GM19025 (cell line): ENCODE data around the gene ARSA.
"Not testable (repeated sequence)": the region's sequence is repeated elsewhere in the genome, so short reads cannot be mapped to it uniquely, and the experiment has no call there.

ENCODE experiments used
- ATAC-seq: cut with Tn5 transposase; IDR thresholded peaks from one replicate; pipeline ENCODE4 v1.9.1; 2021; ENCODE audit warnings: mild to moderate bottlenecking, low read depth, moderate library complexity; ENCODE audit not compliant: unreplicated experiment

The ARSA gene

GRCh38 chr22:50624347-50625130, 3.4 kb downstream of the ARSA start:
- no peak for ATAC-seq

DNA sequence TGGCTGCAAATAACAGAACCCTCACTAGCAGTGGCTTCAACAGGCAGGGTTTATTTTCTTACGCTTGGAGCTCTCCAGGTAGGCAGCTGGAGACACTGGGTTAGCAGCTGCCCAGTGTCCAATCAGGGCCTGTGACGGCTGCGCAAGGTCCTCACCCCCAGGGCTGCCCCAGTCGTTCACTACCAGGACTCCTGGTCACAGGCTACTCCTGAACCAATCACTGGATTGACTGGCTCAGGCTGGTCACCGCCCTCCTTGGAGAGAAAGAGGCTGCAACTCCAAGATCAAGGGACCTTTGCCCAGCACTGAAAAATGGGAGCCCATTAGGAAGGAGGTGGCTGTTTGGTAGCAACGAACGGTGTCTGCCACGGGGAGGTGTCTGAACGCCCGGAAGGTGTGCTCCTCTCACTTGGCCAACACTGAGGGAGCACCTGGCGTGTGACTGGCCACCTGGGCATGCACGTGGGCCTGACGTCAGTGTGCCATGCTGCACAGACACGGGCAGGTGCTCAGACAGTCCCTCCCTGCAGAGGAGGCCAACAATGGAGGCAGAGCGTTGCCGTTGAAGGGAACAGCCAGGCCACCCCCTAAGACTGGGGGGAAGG, 5.1 kb downstream of the ARSA start:
- no peak for ATAC-seq

DNA sequence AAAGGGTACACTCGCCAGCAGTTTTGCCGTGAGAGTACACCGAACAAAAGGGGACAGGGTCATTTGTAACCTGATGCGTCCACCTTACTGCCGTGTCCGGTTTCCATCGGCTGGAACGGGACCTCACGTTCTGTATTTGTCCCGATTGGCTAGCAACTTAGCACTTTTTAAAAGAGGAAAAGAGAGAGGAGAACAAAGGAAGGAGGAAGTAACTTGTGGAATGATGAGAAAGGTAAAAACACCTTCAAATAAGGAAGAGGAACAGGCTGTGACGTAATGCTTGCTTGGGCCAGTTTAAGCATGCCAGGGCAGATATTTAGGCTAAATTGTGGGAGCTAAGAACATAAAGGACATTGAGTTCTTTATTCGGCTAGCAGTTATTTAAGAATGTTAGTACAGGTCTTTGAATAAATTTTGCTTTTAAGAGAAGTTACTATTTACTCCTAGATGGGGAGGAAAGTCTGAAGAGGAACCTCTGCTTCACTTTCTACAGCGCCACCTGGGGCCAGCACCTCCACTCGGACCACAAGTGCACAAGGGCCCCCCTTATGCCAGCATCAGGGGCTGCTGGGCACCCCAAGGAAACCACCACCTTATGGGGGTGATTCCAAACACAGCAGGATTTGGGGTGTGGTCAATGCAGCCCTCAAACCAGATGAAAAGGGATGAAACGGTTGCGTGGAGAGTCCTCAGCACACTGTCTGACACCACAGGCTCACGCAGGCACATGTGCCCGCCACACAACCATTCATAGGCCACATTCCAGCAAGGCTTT, 5.8 kb downstream of the ARSA start:
- no peak for ATAC-seq

DNA sequence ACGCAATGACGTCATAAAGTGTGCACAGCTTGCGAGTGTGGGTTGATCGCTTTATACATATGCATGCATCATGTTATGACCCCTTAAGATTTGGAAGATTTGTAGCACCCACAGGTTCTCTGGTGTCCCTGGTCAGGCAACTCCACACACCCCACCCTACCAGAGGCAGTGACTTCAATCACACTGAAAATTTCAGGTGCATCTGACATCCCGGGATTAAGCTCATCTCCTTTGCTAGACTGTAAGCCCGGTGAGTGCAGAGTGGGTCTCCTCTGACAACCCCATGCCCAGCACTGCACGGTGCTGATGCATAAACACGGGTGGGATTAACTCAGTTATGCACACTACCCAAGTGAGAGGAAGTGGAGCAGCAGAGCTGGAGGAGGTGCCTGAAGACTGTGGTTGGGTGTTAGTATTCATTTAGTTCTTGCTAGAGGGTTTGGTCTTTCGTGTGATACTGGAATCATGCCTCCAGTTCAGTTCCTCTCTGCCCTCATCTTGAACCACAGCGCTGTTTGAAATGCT, 6.5 kb downstream of the ARSA start:
- peak; percentile 44 for ATAC-seq

DNA sequence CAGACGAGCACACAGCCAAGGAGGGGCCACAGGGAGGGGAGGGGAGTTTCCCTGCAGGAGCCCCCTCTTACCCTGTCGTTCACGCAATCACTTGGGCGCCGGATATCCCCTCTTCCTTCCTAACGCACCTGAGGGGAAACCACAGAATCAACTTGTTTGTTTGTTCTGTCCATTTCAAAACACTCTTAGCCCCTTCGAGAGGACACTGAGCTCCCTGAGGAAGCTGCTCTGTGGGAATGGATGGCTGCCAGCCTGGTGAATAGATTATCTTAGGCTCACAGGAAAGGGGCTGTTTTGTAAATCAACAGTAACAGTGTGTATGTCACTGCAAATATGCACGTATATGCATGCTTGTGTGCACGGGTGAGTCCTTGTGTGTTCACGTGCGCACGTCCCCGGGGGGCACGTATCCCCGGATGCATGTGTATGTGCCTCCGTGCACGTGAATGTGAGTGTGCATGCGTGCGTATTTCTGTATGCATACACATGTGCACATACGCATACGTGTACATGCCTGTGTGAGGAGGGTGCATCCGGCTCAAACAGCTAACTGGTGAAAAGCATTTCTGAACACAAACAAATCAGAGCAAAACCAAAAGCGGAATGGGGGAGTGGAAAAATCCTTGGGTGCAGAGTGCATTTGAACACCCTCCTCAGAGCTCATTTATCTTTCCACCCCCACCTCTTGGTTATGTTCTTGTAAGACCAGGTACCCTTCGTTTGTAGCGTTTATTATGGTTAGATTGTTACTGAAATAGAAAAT, 7.2 kb downstream of the ARSA start:
- peak; percentile 39 for ATAC-seq

DNA sequence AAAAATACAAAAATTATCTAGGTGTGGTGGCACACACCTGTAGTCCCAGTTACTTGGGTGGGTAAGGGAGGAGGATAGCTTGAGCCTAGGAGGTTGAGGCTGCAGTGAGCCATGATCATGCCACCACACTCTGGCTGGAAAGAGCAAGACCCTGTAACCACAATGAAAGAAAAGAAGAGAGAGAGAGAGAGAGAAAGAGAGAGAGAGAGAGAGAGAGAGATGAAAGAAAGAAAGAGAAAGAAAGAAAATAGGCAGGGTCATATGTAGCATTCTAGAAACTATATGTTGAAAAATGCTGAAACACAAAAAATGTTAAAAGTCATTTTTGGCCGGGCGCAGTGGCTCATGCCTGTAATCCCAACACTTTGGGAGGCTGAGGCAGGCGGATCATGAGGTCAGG, 13.7 kb downstream of the ARSA start:
- not testable (repeated sequence) for ATAC-seq

GRCh38 chr22:50613291-50613981, 14.5 kb downstream of the ARSA start:
- no peak for ATAC-seq

DNA sequence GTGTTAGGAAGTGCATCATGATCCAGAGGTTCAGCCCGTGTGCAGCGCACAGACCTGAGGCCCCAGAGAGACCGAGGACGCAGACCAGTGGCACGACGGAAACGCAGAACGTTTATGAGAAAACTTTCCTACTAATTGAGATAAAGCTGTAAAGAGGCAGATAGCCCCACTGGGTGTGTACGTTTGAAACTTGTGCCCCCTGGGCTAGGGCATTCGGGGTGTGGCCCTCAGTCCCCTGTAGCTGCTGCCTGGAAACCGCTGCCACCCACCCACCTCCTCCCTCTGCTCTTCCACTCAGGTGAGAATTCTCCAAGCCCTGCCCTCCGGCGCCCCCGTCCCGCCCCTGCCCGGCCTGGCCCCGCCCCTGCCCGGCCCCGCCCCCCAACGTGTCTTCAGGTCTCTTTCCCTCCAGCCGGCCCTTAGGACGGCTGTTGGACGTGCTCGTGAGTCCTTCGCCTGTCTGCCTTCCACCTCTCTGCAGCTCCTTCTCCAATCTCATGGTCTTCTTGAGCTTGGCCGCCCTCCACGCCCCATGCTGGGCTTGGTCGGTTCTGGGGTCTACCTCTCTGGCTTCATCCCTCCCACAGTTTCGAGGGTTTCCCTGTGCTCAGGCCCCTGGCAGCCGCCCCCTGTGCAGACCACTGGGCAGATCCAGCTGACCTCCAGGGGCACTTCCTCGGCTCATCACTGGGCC, 15.3 kb downstream of the ARSA start:
- no peak for ATAC-seq

GRCh38 chr22:50612168-50612527, 15.8 kb downstream of the ARSA start:
- no peak for ATAC-seq

GRCh38 chr22:50611341-50612060, 16.5 kb downstream of the ARSA start:
- no peak for ATAC-seq

DNA sequence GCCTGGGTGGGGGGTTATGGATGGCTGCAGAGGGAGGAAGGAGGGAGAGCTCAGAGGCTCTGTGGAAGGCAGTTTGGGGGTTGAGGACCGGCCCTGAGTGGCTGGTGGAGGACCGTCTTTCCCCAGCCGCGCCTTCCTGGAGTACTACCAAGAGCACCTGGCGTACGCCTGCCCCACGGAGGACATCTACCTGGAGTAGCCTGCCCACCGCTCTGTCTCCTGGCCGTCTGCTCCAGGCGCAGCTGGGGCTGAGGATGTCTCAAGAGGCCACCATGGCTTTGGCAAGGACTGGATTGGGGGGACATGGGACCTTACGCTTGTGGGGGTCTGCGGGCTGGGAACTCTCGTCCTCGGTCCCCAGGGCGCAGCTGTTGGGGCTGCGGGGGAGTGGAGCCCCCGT, 17.4 kb downstream of the ARSA start:
- ATAC-seq: no peak

GRCh38 chr22:50610041-50610451, 17.9 kb downstream of the ARSA start:
- ATAC-seq: no peak

DNA sequence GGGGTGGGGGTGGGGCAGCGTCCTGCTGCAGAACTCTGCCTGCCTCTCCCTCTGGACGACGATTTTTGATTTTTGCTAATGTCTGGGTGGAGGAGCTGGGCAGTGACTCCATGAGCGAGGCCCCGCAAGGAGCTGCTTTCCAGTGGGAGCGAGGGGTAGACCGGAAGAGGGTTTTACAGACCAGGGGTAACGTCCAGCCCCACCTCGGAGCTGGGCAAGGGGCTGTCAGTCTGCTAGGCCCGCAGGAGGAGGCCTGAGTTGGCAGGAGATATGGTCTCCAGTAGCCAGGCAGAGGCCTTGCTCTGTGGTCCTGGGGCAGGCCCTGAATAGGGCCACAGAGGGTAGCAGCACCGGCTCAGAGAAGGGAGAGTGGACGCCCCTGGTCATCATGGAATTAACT, 18.4 kb downstream of the ARSA start:
- no peak for ATAC-seq

GRCh38 chr22:50608996-50609395, 19.0 kb downstream of the ARSA start:
- no peak for ATAC-seq

DNA sequence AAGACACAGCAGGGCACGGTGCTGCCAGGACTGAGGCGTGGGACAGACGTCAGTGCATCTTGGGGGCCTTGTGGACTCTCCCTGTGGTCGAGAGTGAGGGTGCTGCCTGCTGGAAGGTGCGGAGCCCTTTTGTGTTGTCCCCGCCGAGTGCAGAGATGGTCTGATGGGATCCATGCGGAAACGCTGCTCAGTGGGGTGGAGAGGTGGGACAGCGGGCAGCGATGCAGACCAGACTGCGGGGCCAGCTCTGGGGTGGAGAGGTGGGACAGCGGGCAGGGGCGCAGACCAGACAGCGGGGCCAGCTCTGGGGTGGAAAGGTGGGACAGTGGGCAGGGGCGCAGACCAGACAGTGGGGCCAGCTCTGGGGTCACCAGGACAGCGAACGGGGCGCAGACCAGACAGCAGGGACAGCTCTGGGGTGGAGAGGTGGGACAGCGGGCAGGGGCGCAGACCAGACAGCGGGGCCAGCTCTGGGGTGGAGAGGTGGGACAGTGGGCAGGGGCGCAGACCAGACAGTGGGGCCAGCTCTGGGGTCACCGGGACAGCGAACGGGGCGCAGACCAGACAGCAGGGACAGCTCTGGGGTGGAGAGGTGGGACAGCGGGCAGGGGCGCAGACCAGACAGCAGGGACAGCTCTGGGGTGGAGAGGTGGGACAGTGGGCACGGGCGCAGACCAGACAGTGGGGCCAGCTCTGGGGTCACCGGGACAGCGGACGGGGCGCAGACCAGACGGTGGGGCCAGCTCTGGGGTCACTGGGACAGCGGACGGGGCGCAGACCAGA, 19.7 kb downstream of the ARSA start:
- not testable (repeated sequence) for ATAC-seq

- no peak for ATAC-seq
Measured at GRCh38 chr22:50607659-50608020, 20.3 kb downstream of the ARSA start.

DNA sequence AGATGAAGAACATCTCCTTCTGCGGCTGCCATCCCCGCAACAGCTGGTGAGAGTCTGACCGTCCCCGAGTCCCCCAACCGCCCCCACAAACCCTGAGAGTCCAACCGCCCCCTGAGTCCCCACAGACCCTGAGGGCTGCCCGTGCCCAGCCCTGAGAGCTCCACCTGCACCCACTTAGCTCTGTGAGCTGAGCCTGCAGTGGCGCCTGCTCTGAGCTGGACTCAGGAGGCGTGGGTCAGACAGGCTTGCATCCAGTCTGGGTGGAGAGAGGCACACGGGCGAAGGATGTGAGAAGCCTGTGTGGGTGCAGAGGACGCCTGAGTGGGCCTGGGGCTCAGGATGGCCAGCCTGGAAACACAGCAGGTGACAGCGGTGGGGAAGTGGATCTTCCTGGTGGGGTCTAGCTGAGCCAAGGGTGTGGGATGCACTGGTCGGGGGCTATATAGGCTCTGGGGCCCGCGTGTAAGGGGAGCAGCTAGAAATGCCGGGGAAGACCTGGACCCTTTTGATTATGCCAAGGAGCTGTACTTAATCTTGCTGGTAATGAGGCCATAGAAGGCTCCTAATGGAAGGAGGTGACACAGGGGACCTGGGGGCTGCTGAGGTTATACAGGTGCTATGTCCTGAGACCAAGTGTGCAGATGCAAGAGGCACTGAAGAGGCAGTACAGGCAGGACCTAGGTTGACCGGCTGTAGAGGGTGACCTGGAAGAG, 20.9 kb downstream of the ARSA start:
- ATAC-seq: no peak
